ENCODE results near the gene FBXW4.

GRCh38 chr10:101649525-101650085 lies 45.4 kb downstream of the FBXW4 start:
- TF ChIP-seq FOXA1 (IDR thresholded peaks at IDR 0.05) (no peak), ARNT (IDR thresholded peaks at IDR 0.05) (no peak), NFRKB (IDR thresholded peaks at IDR 0.05) (no peak), SP1 (IDR thresholded peaks at IDR 0.05) (no peak), BHLHE40 (IDR thresholded peaks at IDR 0.05; ENCODE audit: borderline replicate concordance) (no peak), L3MBTL2 (conservative IDR thresholded peaks at IDR 0.05) (no peak), TARDBP (IDR thresholded peaks at IDR 0.05) (no peak), CTBP1 (IDR thresholded peaks at IDR 0.05; ENCODE audit: borderline replicate concordance) (no peak), FOXK2 (IDR thresholded peaks at IDR 0.05) (no peak), FOXM1 (IDR thresholded peaks at IDR 0.05; ENCODE audit: borderline replicate concordance) (no peak), LEF1 (IDR thresholded peaks at IDR 0.05; ENCODE audit: borderline replicate concordance) (no peak), HDGF (IDR thresholded peaks at IDR 0.05; ENCODE audit: borderline replicate concordance) (no peak)

Data from HEK293T (cell line).